ENCODE results near the gene PRDM15. TPM values are rescaled to one million over a fixed set of nuclear protein-coding genes. Genes with fewer than 3 reads are reported as not detected.

PRDM15 gene
- total and polyA plus RNA-seq, 2 experiments from 2014 or later = 2.3 to 4.2 TPM

DNA sequence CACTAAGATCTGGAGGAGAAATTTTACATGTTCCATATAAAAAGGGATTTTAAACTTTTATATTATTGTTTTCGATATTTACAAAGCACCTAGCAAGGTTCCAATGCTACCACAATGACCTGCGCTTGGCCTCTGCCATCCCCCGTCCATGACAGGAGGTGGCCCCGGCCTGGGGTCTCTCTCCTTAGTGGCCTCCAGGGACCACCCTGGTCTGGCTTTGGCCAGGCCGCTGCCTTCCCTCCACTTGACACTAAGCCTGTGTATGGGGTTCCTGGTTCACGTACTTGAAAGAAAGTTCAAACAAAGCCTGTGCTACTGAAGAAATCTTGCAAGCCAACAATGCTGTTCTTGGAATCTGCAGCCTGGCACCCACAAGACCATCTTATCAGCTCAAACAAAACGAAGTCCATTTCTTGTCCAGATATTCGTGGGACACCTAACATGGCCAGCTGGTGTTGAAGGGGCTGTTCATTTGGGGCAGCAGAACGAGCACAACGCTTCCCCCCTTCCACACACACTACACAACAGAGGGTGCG lies 12.8 kb downstream of the PRDM15 start:
- in situ Hi-C loops (cut with MboI) = no loop called here
- WGBS, 2 experiments (ENCODE audit: low coverage in 1 of 2, low lambda C conversion rate in 2 of 2, missing lambda C conversion rate in 2 of 2) = 90 to 92% methylated on average over 11 of the region's 11 CpGs

DNA sequence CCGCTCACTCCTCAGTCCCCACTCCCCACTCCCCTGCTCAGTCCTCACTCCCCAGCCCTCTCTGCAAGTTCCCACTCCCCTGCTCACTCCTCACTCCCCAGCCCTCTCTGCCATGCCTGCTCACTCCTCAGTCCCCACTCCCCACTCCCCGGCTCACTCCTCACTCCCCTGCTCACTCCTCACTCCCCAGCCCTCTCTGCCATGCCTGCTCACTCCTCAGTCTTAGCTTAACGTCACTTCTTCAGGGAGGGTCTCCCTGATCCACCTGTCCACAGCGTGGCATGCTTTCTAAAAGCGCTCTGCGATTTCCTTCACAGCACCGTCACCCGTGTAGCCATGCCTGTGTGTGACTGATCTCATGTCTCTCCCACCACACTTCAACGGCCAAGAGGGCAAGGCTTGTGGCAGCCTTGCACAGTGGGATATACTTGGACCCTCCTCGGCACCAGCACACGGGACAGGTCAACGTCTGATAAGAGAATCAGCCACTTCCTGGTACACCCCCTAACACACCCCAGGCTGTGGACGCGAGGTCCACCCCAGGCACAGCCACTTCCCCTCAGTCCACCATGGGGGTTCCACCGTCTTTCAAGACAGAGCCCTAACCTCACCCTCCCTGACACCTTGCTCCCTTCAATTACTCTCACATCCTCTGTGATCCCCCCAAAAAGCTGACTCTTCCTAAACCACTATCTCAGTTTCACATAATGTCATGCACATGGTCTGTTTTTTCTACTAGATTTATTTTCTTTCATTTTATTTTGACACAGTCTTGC lies 14.0 kb downstream of the PRDM15 start:
- WGBS, 2 experiments (ENCODE audit: low coverage in 1 of 2, low lambda C conversion rate in 2 of 2, missing lambda C conversion rate in 2 of 2) = 94 to 95% methylated on average over 14 to 15 of the region's 15 CpGs
- no peak overlapping the region for H3K4me2 ChIP-seq (ENCODE audit: unreplicated experiment)
- in situ Hi-C loops (cut with MboI) = no loop called here
- H3K4me3 ChIP-seq = no peak overlapping the region
- peaks cover 9% of the 10 kb centered on the region; the same call in 1 of the 2 replicates for H3F3A ChIP-seq (ENCODE audit: insufficient read depth)
- no peak overlapping the region for H3K9ac ChIP-seq
- no peak for TF ChIP-seq EZH2 (IDR thresholded peaks at IDR 0.05; ENCODE audit: insufficient read depth, poor library complexity, severe bottlenecking)
- TF ChIP-seq EZH2phosphoT487 (IDR thresholded peaks at IDR 0.05; ENCODE audit: insufficient read depth, low read depth) = no peak
- H3K9me3 ChIP-seq (ENCODE audit: low read depth) = no peaks in the 10 kb centered on the region
- DNase-seq = no peak
- no peaks in the 10 kb centered on the region for H3K27me3 ChIP-seq (replicated peaks; ENCODE audit: insufficient read depth)
- H3K4me1 ChIP-seq (ENCODE audit: insufficient read depth) = peaks cover 18% of the 10 kb centered on the region
- H3K27ac ChIP-seq = no peak overlapping the region
- H3K9me2 ChIP-seq (ENCODE audit: insufficient read depth) = no peaks in the 10 kb centered on the region
- H4K20me1 ChIP-seq (ENCODE audit: insufficient read depth) = no peaks in the 10 kb centered on the region
- H2AFZ ChIP-seq = no peak overlapping the region
- H3K36me3 ChIP-seq (ENCODE audit: low read depth) = no peaks in the 10 kb centered on the region
- H3K79me2 ChIP-seq (ENCODE audit: insufficient read depth) = peaks cover 70% of the 10 kb centered on the region

More for the DNA sequence above, 12.8 kb downstream of the PRDM15 start:
- no peaks in the 10 kb centered on the region for H3K9me2 ChIP-seq (ENCODE audit: insufficient read depth)
- H3K4me2 ChIP-seq (ENCODE audit: unreplicated experiment) = no peak overlapping the region
- H3K9ac ChIP-seq = no peak overlapping the region
- no peak for DNase-seq
- H3K4me3 ChIP-seq = no peak overlapping the region
- H3K27me3 ChIP-seq (replicated peaks; ENCODE audit: insufficient read depth) = no peaks in the 10 kb centered on the region
- no peaks in the 10 kb centered on the region for H3K9me3 ChIP-seq (ENCODE audit: low read depth)
- H4K20me1 ChIP-seq (ENCODE audit: insufficient read depth) = no peaks in the 10 kb centered on the region
- H3F3A ChIP-seq (ENCODE audit: insufficient read depth) = peaks cover 9% of the 10 kb centered on the region; the same call in 1 of the 2 replicates
- TF ChIP-seq EZH2 (IDR thresholded peaks at IDR 0.05; ENCODE audit: insufficient read depth, poor library complexity, severe bottlenecking) (no peak), EZH2phosphoT487 (IDR thresholded peaks at IDR 0.05; ENCODE audit: insufficient read depth, low read depth) (no peak)
- peaks cover 21% of the 10 kb centered on the region for H3K4me1 ChIP-seq (ENCODE audit: insufficient read depth)
- H3K79me2 ChIP-seq (ENCODE audit: insufficient read depth) = peaks cover 61% of the 10 kb centered on the region
- no peak overlapping the region for H3K27ac ChIP-seq
- no peak overlapping the region for H2AFZ ChIP-seq
- no peaks in the 10 kb centered on the region for H3K36me3 ChIP-seq (ENCODE audit: low read depth)

DNA sequence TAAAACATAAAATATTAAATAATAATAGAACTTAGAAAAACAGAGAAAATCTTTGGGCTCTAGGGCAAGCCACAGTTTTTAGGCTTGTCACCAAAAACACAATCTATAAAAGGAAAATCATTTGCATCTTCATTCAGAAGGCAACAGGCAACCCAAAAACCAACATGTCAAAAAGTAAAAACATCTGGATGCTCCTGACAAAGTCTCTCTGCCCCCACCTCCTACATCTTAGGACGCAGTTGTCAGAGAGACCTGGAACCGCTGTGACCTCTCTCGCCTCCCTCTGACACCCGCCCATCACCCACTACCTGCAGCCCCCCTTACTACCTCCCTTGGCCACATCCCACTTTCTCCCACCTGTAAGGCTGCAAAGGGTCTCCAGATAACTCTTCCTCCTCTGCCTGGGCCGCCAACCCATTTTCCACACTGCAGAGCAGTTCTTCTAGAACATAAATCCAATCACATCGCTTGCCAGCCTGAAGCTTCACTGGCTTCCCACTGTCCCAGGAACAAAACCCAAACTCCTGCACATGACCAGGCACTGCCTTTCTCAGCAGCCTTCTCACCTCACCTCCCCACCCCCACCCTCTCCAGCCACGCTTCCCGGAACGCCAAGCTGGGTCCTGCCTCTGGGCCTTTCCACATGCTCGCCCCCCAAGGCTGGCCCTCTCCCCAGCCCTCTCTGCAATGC lies 14.7 kb downstream of the PRDM15 start:
- no peak for DNase-seq
- Histone ChIP-seq H3K27me3 (replicated peaks; ENCODE audit: insufficient read depth) (no peaks in the 10 kb centered on the region), H3F3A (ENCODE audit: insufficient read depth) (peaks cover 9% of the 10 kb centered on the region; the same call in 1 of the 2 replicates), H3K9ac (no peak overlapping the region), H4K20me1 (ENCODE audit: insufficient read depth) (no peaks in the 10 kb centered on the region), H3K79me2 (ENCODE audit: insufficient read depth) (peaks cover 67% of the 10 kb centered on the region), H3K9me2 (ENCODE audit: insufficient read depth) (no peaks in the 10 kb centered on the region), H3K27ac (no peak overlapping the region), H3K36me3 (ENCODE audit: low read depth) (no peaks in the 10 kb centered on the region), H3K4me2 (ENCODE audit: unreplicated experiment) (no peak overlapping the region), H3K4me3 (no peak overlapping the region), H3K9me3 (ENCODE audit: low read depth) (no peaks in the 10 kb centered on the region), H3K4me1 (ENCODE audit: insufficient read depth) (peaks cover 16% of the 10 kb centered on the region), H2AFZ (no peak overlapping the region)
- in situ Hi-C loops (cut with MboI) = no loop called here
- 96 to 98% methylated on average over 6 to 10 of the region's 10 CpGs for WGBS, 2 experiments (ENCODE audit: low coverage in 1 of 2, low lambda C conversion rate in 2 of 2, missing lambda C conversion rate in 2 of 2)
- TF ChIP-seq EZH2 (IDR thresholded peaks at IDR 0.05; ENCODE audit: insufficient read depth, poor library complexity, severe bottlenecking) (no peak), EZH2phosphoT487 (IDR thresholded peaks at IDR 0.05; ENCODE audit: insufficient read depth, low read depth) (no peak)

DNA sequence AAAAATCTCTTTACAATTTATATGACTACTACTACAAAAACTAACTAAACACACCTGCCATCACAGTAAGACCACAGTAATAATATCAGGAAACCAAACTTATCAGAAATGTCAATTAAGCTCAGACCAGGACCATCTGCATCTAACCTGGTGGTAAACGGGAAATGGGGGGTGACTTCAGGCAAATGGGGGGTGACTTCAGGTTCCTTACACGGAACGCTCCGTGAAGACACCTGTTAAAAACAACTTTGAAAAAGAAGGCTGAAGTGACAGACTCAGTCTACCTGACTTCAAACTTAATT lies 15.8 kb downstream of the PRDM15 start:
- Histone ChIP-seq H3F3A (ENCODE audit: insufficient read depth) (peaks cover 9% of the 10 kb centered on the region; the same call in 1 of the 2 replicates), H3K27ac (peak overlapping the region; percentile 22; the same call in 1 of the 2 replicates), H3K4me2 (ENCODE audit: unreplicated experiment) (no peak overlapping the region), H3K9me3 (ENCODE audit: low read depth) (no peaks in the 10 kb centered on the region), H3K4me1 (ENCODE audit: insufficient read depth) (peaks cover 14% of the 10 kb centered on the region), H3K36me3 (ENCODE audit: low read depth) (no peaks in the 10 kb centered on the region), H3K9me2 (ENCODE audit: insufficient read depth) (no peaks in the 10 kb centered on the region), H3K9ac (no peak overlapping the region), H2AFZ (no peak overlapping the region), H4K20me1 (ENCODE audit: insufficient read depth) (no peaks in the 10 kb centered on the region), H3K79me2 (ENCODE audit: insufficient read depth) (peaks cover 63% of the 10 kb centered on the region), H3K4me3 (no peak overlapping the region), H3K27me3 (replicated peaks; ENCODE audit: insufficient read depth) (no peaks in the 10 kb centered on the region)
- DNase-seq = no peak
- TF ChIP-seq EZH2phosphoT487 (IDR thresholded peaks at IDR 0.05; ENCODE audit: insufficient read depth, low read depth) (no peak), EZH2 (IDR thresholded peaks at IDR 0.05; ENCODE audit: insufficient read depth, poor library complexity, severe bottlenecking) (no peak)
- WGBS, 2 experiments (ENCODE audit: low coverage in 1 of 2, low lambda C conversion rate in 2 of 2, missing lambda C conversion rate in 2 of 2) = 96 to 100% methylated on average over 4 of the region's 4 CpGs
- in situ Hi-C loops (cut with MboI) = no loop called here
